Left renal pelvis (tissue), 4 donors: ENCODE results near the gene UBE2L6. TPM values are rescaled to one million over a fixed set of nuclear protein-coding genes. Genes with fewer than 3 reads are reported as not detected.

ENCODE experiments used
- DNase-seq, 4 donors: peaks; one replicate each; pipeline ENCODE4 v3.0.0-alpha.2; 2013; ENCODE audit warnings: low read depth in 4 of 4, low spot score in 3 of 4
- polyA plus RNA-seq, 4 donors: library from polyadenylated mRNA; unstranded; fragments of 120-200 nt; gene quantifications; one replicate each; pipeline ENCODE4 v1.2.1, GENCODE V29; 2013; ENCODE audit not compliant: insufficient read length in 4 of 4

UBE2L6 gene
- polyA plus RNA-seq, 4 donors: 36.5 to 46.7 (median 42.3) TPM

GRCh38 chr11:57501953-57502352 lies 65.5 kb downstream of the UBE2L6 start:
- DNase-seq: no peak

Other genes with a start within 250 kb of the UBE2L6 start
- 10 to 100 TPM; 64.2 to 77.6 (median 72.4) TPM for gene TNKS1BP1, start 242.7 kb downstream of the UBE2L6 start, polyA plus RNA-seq
- gene SSRP1, start 231.8 kb downstream of the UBE2L6 start, polyA plus RNA-seq: 100 to 1,000 TPM; 116 to 210 (median 176) TPM
- 10 to 100 TPM in 1 of 4 donors, 1 to 10 TPM in 2, under 1 TPM in 1; 0.40 to 14.4 (median 1.6) TPM for gene P2RX3, start 229.3 kb downstream of the UBE2L6 start, polyA plus RNA-seq
- gene PRG3, start 186.5 kb downstream of the UBE2L6 start, polyA plus RNA-seq: 1 to 10 TPM in 1 of 4 donors, under 1 TPM in 3; 0.19 to 1.2 (median 0.45) TPM
- 1 to 10 TPM in 1 of 4 donors, under 1 TPM in 3; 0.20 to 2.2 (median 0.78) TPM for gene PRG2, start 177.0 kb downstream of the UBE2L6 start, polyA plus RNA-seq
- 10 to 100 TPM; 24.1 to 29.1 (median 26.2) TPM for gene SLC43A3, start 140.6 kb downstream of the UBE2L6 start, polyA plus RNA-seq
- gene RTN4RL2, start 107.1 kb downstream of the UBE2L6 start, polyA plus RNA-seq: 1 to 10 TPM in 3 of 4 donors, under 1 TPM in 1; 1.00 to 3.6 (median 2.2) TPM
- gene SLC43A1, start 52.0 kb downstream of the UBE2L6 start, polyA plus RNA-seq: 1 to 10 TPM; 4.9 to 9.7 (median 6.5) TPM
- gene TIMM10, start 36.9 kb downstream of the UBE2L6 start, polyA plus RNA-seq: 10 to 100 TPM; 42.2 to 52.6 (median 46.8) TPM
- under 1 TPM; 0.21 to 0.63 (median 0.38) TPM for gene SMTNL1, start 30.1 kb downstream of the UBE2L6 start, polyA plus RNA-seq
- 100 to 1,000 TPM; 139 to 440 (median 176) TPM for gene SERPING1, start 30.0 kb upstream of the UBE2L6 start, polyA plus RNA-seq
- gene YPEL4, start 82.2 kb upstream of the UBE2L6 start, polyA plus RNA-seq: 1 to 10 TPM; 1.5 to 4.4 (median 3.3) TPM
- gene CLP1, start 90.1 kb upstream of the UBE2L6 start, polyA plus RNA-seq: 10 to 100 TPM; 12.0 to 17.2 (median 16.5) TPM
- gene ZDHHC5, start 100.4 kb upstream of the UBE2L6 start, polyA plus RNA-seq: 10 to 100 TPM; 38.9 to 55.7 (median 50.5) TPM
- gene MED19, start 144.5 kb upstream of the UBE2L6 start, polyA plus RNA-seq: 10 to 100 TPM; 15.0 to 24.4 (median 18.5) TPM
- gene TMX2, start 144.9 kb upstream of the UBE2L6 start, polyA plus RNA-seq: 100 to 1,000 TPM in 3 of 4 donors, 10 to 100 TPM in 1; 81.6 to 126 (median 117) TPM
- 100 to 1,000 TPM in 2 of 4 donors, 10 to 100 TPM in 2; 88.2 to 142 (median 99.1) TPM for gene SELENOH, start 173.8 kb upstream of the UBE2L6 start, polyA plus RNA-seq
- under 1 TPM; 0.06 to 0.18 (median 0.13) TPM for gene BTBD18, start 184.1 kb upstream of the UBE2L6 start, polyA plus RNA-seq
- gene CTNND1, start 194.1 kb upstream of the UBE2L6 start, polyA plus RNA-seq: 100 to 1,000 TPM; 144 to 230 (median 216) TPM